Lower leg skin (tissue), 4 donors: ENCODE data around the gene ASIC3. TPM values are rescaled to one million over a fixed set of nuclear protein-coding genes. Genes with fewer than 3 reads are reported as not detected.

ENCODE experiments used
- DNase-seq, 2 donors: peaks; one replicate each; pipeline ENCODE4 v3.0.0-alpha.2; 2019; ENCODE audit warnings: low spot score in 2 of 2
- H3K4me3 ChIP-seq: fragments of 200-600 bp; sonication (generic); 2 replicates; pipeline ENCODE4 v1.5.1; 2017; ENCODE audit warnings: mild to moderate bottlenecking, low read depth; ENCODE audit not compliant: poor library complexity, severe bottlenecking
- CTCF ChIP-seq, 3 donors: fragments of 450-650 bp; IDR thresholded peaks; one replicate each; pipeline ENCODE4 v1.5.1; 2016; ENCODE audit warnings: antibody characterized with exemption in 3 of 3, mild to moderate bottlenecking in 3 of 3, moderate library complexity in 2 of 3
- POLR2A ChIP-seq, 2 donors: fragments of 450-650 bp; IDR thresholded peaks; one replicate each; pipeline ENCODE4 v1.6.1; 2016 to 2017; ENCODE audit warnings: antibody characterized with exemption in 2 of 2, mild to moderate bottlenecking in 1 of 2, moderate library complexity in 1 of 2
- WGBS, 2 donors: methylation state at CpG; one replicate each; pipeline ENCODE4 v1.1.5; 2018; 5-methylcytosine and 5-hydroxymethylcytosine counted together
- intact Hi-C: fragments of 100-400 bp; cut with DNase I; formaldehyde crosslinking; loops from one replicate; pipeline ENCODE4 v1.15.0; 2023; ENCODE audit warnings: low total_unique reads
- total RNA-seq, 4 donors: library from RNA; depleted of rRNA; stranded (reverse); fragments of >200 nt; gene quantifications; one replicate each; pipeline ENCODE4 v1.1.0, GENCODE V29; 2016

Gene ASIC3
- total RNA-seq, 4 donors from 2014 or later = 2.3 to 2.9 (median 2.5) TPM

DNA sequence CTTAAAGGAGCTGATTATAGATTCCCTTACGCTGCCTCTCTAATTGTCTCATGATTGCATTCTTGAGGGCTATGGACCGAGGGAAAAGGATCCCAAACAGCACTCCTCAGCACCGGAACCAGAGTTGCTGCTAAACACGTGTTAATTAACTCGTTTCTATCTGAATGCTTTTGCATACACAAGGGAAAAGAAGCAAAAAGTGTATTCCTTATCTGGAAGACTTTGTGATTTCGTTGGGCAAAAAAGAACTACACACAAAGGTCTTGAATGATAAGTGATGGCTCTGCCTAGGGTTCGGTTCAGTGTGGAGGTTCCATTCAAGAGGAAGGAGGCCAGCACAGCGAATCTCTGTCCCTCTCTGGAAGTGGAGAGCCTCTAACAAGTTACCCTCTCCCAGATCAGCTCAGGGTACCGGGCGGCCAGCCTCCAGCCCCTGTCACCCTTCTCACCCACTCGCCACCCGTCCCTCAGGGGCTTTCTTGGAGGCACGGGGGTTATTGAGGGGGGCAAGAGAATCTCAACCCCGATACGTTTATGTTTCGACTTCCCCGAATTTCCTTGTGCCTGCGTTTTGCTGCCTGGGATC lies 10.5 kb downstream of the ASIC3 start:
- peak overlapping the region; percentile 68 for H3K4me3 ChIP-seq
- DNase-seq = no peak
- intact Hi-C loops = no loop called here
- WGBS, 2 donors = 2 to 3% methylated on average over 18 of the region's 18 CpGs
- no peak for TF ChIP-seq CTCF (IDR thresholded peaks at IDR 0.05)

DNA sequence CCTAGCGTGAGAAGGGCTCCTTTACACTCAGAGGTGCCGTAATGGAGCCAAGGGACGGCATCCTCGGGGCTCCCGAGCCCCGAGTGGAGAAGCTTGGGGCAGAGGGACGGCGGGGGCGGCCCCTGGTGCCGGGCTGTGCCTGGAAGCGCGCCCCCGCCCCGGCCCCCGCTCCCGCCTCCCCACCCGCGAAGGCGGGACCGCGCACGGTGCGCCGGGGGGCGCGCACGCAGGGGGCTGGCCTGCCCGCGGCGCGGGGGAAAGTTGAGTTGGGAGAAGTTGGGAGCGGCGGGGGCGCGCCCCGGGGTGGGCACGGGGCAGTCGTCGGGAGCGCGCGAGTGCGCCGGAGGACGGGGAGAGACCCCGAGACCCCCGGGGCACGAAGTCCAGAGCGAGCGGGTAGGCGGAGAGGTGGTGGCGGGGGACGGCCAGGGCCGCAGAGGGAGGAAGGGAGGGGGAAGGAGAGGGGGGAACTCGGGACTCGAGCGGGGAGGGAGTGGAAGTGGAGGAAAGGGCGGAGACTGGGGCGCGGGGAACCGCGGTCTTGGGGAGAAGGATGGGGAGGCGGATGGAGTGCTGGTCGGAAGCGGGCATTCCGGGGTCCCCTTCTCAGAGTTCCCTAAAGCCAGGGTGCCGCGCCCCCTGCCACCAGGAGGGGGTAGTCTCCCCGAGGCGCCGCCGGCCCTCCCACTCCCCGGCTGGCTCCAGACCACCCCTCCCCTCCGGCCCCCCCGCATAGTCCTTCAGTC lies 11.2 kb downstream of the ASIC3 start, which contains the start of gene SLC4A2:
Gene SLC4A2, plus strand, starts transcription at position 223 of the 746 bp plus-strand sequence. CDS start 2,399 bp downstream, outside the sequence.
- 1% methylated on average over 24 to 54 of the region's 75 CpGs for WGBS, 2 donors

DNA sequence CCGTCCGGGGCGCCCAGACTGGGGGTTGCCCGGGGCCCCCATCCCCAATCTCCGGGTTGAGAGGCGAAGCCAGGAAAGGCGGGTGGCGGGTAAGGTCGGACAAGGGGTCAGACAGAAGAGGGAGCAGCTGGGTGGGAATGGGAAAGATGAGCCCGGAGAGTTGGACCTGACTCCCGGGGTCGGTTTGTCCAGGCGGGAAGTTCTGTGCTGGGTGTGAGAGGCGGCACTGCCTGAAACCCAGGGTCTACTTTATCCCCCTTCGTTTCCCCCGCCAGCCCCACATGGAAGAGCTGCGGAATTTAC lies 11.7 kb downstream of the ASIC3 start:
- TF ChIP-seq POLR2A (IDR thresholded peaks at IDR 0.05) (no peak), CTCF (IDR thresholded peaks at IDR 0.05) (no peak)
- peak overlapping the region; percentile 68 for H3K4me3 ChIP-seq
- intact Hi-C loops = no loop called here
- WGBS, 2 donors = 0 to 1% methylated on average over 13 to 17 of the region's 17 CpGs
- DNase-seq = no peak

More for the DNA sequence above, 11.2 kb downstream of the ASIC3 start, which contains the start of gene SLC4A2:
- TF ChIP-seq POLR2A (IDR thresholded peaks at IDR 0.05) (peak in 1 of 2 donors; percentile 39), CTCF (IDR thresholded peaks at IDR 0.05) (no peak)
- intact Hi-C loops = no loop called here
- H3K4me3 ChIP-seq = peak within 1 kb of the TSS; percentile 68
- peak; percentile 83 to 97 for DNase-seq

- no peak for DNase-seq
- intact Hi-C loops = no loop called here
- peak overlapping the region; percentile 68 for H3K4me3 ChIP-seq
- no peak for TF ChIP-seq CTCF (IDR thresholded peaks at IDR 0.05)
- no peak for TF ChIP-seq POLR2A (IDR thresholded peaks at IDR 0.05)
- WGBS, 2 donors = 9 to 11% methylated on average over 21 of the region's 21 CpGs
Observed at GRCh38 chr7:151060416-151061212, 12.3 kb downstream of the ASIC3 start.

- DNase-seq = no peak
- H3K4me3 ChIP-seq = no peak overlapping the region
- intact Hi-C loops = no loop called here
- no peak for TF ChIP-seq CTCF (IDR thresholded peaks at IDR 0.05)
- TF ChIP-seq POLR2A (IDR thresholded peaks at IDR 0.05) = no peak
- WGBS, 2 donors = 67 to 74% methylated on average over 29 to 33 of the region's 33 CpGs
Observed at GRCh38 chr7:151061213-151062110, 13.1 kb downstream of the ASIC3 start.
